ENCODE data around the gene FSCN2.
A peak's percentile ranks its signal among the peaks of the same experiment; 100 is the strongest.

FSCN2 gene

DNA sequence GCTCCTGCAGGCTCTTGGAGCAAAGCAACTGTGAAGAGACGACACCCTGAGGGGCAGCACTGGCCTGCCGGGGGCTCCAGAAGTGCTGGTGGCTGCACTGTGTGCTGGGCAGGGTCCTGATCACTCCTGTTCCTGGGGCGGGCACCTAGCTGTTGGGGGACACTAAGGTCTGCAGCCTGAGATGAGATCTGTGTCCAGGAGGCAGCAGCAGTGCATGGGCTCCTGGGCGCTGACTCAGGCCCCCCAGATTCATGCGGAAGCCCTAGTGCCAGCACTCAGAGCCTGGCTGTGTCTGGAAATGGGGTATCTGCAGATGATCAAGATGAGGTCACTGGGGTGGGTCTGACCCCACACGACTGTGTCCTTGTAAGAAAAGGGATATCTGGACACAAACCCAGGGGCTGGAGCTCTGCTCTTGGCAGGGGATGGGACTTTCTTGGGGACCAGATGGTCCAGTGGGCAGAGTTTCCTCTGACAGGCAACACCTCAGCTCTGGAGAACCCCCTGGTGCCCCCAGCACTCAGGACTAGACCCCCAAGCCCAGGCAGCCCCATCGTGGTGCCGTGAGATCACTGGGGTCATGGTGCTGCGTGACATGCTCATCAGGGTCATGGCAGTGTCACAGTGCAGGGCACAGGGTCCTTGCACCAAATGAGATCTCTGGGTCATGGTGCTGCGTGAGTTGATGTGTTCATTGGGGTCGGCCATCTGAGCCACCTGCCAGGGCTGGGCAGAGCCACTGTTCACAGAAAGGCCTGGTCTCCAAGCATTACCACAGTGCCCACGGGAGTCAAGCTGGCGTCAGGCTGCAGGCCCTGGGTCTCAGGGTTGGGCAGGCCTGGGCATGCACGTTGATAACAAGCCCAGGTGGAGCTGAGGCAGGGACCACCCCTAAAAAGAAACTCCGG is 14.5 kb downstream of the FSCN2 start:
- DNase-seq = no peak

DNA sequence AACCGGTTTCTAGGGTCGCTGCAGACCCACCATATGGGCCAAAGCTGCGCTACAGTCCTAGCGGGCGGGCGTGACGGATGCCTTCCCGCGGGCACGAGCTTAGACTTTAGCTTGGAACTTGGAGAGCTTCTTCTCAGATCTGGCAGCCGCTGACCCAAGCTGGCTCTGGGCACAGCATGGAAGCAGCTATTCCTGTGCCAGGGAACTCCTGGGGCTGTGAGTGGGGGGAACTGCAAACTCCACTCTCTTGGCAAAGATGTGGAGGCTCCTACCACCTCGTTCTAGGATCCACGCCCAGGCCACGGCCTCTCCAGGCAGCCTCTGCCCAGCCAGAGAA is 15.1 kb downstream of the FSCN2 start:
- no peak for DNase-seq

GRCh38 chr17:81543756-81544155 is 15.6 kb downstream of the FSCN2 start:
- no peak for DNase-seq

DNA sequence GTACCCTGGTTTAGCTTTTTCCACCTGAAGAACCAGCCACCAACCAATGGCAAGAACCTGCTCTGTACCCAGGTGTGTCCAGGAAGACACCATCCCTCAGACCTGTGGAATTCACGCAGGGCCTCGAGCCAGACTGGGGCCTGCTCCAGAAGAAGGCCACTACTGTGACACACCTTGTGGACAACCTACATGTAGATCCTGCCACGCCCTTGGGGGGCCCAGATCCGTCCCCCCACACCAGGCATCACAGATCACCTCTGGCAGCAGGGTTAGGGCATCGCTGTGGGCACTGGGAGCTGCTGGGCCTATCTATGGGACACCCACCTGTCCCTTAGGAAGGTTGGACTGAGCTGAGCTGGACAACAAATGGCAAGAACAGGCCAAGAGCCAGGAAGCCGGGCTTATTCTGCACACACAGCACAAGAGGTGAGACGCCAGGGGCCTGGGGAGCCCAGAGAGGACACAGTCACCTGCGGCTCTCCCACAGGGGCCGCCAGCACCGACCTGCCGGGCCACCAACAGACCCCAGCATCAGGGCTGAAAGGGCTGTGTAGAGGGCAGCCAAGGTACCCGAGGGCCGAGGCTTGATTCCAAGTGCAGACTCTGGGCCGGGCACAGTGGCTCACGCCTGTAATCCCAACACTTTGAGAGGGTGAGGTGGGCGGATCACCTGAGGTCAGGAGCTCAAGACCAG is 16.3 kb downstream of the FSCN2 start:
- DNase-seq = no peak

- DNase-seq = no peak
Observed at GRCh38 chr17:81545160-81545949, 17.2 kb downstream of the FSCN2 start.

DNA sequence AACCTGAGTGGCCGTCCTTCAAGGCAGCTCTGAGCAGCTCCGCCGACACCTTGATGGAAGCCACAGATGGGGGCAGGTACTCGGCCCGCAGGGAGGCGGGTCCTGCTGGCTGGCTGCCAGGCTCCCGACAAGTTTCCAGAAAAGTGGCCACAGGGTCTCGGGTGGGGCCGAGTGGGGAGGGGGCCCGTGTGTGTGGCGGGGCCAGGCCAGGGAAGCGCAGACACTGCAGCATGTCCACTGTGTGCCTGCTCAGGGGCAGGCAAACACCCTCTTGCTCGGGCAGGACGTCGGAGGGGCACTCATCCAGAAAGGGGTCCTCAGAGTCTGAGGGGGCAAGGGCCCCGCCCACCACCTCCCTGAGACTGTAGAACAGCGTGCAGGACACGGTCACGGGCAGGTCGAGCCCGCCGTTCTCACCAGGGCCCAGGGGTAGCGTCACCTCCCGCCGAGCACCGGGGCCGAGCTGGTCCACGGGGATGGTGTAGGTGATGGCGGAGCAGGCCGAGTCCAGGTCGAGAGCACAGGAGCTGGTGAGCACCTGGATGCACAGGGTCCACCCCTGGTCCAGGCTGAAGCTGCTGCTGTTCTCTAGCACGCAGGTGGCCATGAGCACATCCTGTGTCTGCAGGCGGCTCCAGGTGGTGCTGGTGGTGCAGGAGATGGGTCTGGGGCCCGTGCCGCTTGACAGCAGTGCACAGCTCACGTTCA is 18.9 kb downstream of the FSCN2 start:
- no peak for DNase-seq

DNA sequence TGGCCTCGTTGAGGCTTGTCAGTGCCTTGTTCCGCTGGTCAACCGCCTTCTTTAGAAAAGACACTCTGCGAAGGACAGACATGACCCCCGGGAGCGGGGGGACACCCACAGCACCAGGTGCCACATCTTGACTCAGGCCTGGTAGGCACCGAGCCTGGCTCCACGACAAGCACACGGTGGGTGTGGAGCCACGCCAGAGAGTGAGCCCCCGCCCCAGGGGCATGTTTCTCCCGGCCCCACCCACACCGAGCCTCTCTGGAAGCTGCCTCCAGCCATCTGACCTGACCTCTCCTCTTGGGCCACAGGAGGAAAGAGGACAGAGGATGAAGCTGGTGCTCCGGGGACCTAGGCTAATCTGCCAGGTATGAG is 19.4 kb downstream of the FSCN2 start:
- no peak for DNase-seq

- no peak for DNase-seq
Observed at GRCh38 chr17:81549031-81549557, 20.9 kb downstream of the FSCN2 start.

DNA sequence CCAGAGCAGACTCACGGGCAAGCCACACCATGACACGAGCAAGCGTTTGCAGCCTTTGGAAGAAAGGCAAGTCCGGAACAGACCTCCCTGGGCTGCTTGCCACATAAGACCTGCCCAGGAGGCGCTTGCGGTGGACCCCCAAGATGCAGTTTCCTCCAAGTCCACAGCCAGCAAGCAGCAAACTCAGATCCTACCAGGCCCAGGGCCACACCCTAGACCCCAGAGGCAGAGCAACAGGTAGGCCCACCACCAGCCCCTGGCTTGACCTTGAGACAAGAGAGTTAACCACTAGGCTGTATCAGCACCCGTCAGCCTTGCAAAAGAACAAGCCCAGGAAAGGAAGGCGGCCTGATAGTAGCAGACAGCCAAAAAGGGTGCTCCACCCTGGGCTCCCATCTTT is 21.6 kb downstream of the FSCN2 start:
- DNase-seq = no peak

- no peak for DNase-seq
Observed at GRCh38 chr17:81550285-81550684, 22.1 kb downstream of the FSCN2 start.

DNA sequence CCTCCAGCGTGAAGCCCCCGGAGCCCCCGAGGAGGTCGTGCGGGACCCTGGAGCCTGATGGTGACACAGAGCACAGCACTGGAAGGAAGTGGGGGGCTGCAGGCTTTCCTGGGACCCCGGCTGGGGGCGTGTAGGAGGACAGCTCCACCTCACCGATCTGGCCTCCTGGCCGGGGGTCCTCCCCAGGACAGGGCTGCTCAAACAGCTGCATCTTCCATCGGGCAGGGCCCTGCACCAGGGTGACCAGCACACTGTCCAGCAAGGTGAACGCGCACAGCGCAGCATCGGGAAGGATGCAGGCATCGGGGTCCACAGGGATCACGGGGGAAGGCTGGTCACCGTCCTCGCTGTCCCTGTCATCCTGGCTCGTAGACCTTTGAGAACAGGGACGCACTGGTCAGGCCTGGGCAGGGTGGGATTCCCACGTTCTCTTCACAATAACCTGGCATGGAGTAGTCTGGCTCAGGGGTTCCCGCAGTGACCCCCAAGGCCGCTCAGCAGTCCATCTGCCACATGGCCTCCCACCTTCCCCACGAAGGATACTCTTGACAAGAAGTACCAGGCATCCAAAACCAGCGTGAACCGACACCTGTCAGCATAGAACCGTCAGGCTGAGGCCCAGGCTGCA is 22.8 kb downstream of the FSCN2 start:
- DNase-seq = no peak

DNA sequence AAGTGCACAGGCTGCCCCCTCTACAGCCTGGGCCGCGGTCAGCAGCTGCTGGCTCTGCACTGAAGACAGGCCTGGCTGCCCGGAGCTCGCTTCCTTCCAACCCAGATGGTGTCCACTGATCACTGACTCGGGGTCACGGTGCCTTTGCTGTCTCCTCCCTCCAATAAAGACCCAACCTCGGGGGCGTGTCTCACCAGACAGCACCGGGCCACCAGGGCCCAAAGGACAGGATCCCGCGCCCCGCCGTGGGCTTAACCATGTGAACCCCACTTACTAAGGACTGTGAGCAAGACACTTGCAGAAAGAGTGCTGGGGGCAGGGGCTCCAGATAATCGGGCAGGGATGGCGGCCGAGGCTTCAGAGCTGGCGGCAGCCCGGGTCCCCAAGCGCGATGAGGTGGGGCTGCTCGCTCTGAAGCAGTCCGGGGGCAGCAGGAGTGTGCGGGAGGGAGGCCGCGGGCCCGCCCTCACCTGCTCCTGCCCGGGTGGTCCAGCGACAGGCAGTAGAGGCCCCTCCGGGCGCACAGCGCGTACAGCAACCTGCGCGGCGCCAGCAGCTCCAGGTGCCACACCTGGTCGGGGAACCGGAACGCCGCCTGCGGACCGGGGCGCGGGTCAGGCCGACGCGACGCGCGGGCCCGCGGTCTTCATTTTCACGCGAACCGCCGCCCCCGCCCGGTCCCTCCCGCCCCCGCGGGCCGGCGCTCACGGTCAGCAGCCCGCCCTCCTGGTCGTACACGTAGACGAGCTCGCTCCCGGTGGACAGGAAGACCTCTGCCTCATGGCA is 23.5 kb downstream of the FSCN2 start:
- DNase-seq = no peak

- DNase-seq = peak; percentile 56 to 77
Observed at GRCh38 chr17:81552244-81553017, 24.3 kb downstream of the FSCN2 start, which contains the start of gene FAAP100. Gene FAAP100 (minus strand): TSS chr17:81552353. CDS start chr17:81552330, 23 bp downstream.

- peak; percentile 46 to 73 for DNase-seq
Observed at GRCh38 chr17:81553018-81553615, 24.9 kb downstream of the FSCN2 start.

GRCh38 chr17:81553616-81554181 is 25.5 kb downstream of the FSCN2 start:
- peak in 1 of 2 donors; percentile 5 for DNase-seq

DNA sequence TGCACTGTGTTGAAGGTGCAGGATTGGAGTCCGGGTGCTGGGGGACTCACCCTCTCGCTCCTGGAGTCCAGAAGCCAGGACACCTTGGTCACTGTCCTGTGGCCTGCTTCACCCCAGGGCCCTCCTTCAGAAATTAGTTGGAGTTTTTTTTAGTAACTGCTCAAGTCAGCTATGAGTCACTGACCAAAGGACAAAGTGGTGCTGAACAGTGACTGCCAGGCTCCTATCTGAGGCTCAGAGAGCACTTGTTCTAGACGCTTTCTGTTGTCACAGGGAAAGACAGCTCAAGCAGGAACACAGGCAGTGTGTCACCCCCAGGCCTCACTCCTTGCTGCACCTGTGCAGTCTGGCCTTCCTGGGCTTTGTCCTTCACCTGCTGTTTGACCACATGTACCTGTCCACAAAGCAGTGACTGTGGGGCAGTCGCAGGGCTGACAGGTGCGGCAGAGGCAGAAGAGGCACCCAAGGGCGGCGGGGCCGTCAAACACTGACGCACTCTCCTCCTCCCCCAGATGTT is 28.1 kb downstream of the FSCN2 start:
- DNase-seq = no peak

DNA sequence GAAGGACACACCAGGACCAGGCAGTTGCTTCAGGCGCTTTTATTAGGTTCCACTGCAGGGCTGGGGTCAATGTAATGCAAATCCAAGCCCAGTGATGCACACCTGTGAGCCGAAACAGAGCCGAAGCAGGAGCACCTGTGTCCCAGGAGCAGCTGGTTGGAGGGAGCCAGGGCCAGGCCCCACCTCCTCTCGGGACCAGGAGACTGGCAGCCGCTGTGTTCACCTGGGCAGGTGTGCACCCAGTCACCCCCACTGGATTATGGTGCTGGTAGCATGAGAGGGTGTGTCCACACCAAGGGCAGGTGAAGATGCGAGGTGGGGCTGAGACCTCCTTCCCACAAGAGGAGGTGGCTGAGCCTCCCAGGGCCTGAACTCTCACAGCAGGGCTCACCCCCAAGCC is 28.7 kb downstream of the FSCN2 start:
- no peak for DNase-seq

- DNase-seq = no peak
Observed at GRCh38 chr17:81557276-81558114, 29.3 kb downstream of the FSCN2 start.

DNA sequence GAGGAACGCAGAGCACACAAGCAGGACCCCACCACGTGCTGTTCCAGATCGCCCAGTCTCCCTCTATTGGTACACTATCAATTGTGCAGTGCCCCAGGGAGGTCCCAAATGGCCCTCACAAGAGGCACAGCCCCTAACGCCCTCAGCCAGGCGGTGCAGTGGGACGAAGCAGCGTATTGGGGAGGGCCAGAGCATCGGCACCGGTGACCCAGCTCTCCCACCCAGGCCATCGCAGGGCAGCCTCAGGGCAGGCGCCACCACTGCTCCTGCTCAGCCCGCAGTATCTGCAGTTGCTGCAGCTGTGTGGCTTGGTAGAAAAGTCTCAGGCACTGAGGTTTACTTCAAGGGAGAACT is 29.9 kb downstream of the FSCN2 start:
- DNase-seq = no peak

All from bone marrow (tissue), 2 donors.